ENCODE data around the gene ASPDH.
"Not testable (repeated sequence)": the region's sequence is repeated elsewhere in the genome, so short reads cannot be mapped to it uniquely, and the experiment has no call there.

ASPDH gene

DNA sequence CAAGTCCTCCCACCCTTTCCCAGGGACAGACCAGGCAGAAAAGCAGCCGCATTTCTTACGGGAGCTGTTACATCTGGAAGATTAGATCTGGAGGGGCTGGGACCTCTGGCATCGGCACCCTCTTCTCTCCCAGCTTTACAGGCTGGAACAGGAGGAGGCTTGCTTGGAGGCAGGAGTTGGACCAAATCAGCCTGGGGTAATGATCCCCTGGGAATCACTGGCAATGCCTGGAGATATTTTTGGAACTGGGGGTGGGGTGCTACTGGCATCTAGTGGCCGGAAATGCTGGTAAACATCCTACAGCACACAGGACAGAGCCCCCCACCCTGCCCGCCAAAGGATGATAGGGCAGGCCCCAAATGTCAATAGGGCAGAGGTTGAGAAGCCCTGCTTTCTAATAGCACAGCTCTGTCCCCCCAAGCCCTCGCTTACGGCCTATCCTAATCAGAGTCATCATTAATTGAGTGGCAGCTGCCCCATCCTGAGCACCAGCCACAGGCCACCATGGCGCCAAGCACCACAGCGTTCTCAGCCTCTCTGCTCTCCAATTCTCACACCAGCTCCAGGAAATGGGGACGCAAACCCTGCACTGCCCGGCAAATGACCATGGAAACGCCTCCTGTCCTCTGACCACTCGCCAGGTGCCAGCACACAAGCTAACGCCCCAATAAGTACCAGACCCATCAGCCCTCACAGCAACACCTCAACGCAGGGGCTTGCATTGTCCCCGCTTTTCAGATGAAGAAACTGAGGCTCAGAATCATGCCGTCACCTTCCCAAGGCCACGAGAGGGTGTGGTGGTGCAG is 33.9 kb upstream of the ASPDH start:
- peak in 1 of 2 experiments; percentile 14 for DNase-seq

DNA sequence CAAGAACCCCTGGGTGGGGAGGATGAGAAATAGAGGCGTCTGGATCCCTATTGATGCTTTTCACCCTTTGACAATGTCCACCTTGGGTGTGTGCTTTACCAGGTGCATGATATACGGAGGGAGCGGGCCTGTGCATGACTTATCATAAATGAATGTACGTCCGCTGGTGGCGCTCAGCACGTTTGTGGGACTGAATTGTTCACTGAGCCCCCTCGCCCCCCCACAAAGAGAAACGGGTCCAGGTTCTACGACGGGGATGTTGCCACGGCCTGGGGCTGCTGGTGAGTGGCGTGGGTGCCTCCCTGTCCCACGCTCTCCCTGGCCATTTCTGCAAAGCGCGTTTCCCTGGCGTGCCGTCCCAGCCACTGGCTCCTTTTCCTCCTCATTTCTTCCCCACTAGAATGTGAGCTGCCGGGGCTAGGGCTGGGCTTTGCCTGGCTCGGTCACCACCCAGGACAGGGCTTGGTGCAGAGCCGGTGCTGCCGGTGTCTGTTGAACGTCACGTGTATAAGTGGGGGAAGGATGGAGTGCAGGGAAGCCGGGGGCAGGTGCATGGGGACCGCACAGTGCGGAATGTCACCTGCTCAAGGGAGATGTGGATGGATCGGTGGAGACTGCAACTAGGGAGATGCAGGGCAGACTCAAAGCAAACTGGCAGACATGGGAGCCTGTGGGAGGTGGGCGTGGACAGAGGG is 33.0 kb upstream of the ASPDH start:
- no peak for DNase-seq

DNA sequence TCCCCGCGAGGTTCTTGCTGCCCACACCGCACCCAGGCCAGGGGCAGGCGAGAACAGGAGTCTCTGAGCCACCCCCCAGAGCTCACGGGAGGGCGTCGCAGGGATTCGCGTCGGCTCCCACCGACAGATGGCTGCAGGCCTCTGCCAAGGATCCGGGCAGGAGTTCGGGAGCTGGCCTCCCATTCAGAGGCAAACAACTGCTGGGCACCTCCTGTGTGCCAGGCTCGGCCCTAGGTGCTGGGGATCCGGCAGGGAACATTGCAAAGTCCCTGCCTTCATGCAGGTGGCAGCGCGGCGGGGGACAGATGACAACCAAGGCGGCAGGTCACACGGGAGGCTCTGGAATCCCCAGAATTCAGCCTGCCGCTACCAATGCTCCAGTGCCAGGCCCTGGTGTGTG is 29.2 kb upstream of the ASPDH start:
- DNase-seq, result no peak

DNA sequence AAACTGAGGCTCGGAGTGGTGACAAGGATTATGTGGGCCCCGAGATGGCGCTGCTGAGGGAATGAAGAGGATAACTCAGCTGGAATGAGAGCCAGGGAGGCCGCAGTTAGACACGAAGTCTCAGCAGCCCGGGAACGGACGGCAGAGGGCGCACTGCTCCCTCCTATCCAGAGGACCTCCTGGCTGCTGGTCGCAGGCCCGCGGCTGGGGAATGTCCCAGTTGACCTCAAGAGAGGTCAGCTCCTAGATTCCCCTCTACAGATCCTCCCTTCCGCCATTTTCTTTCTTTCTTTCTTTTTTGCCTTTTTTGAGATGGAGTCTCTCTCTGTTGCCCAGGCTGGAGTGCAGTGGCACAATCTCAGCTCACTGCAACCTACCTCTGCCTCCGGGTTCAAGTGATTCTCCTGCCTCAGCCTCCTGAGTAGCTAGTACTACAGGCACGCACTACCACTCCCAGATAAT is 24.1 kb upstream of the ASPDH start:
- DNase-seq, result peak in 1 of 2 experiments; percentile 38

DNA sequence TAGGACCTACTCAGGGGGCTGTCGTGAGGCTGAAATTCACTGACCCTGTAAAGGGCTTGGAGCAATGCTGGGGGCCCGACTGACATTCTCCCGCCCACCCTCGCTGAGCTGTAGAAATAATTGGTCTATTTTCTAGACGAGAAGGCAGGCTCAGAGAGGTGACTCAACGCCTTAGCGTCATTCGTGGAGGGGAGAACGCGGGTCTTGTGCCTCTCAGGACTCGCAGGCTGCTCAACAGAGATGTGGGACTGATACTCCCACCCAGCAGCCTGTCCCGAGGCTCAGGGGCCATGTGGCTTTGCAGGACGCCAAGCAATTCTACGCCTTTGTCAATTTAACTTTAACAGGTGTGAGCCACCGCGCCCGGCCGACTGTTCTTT is 23.6 kb upstream of the ASPDH start:
- no peak for DNase-seq

DNA sequence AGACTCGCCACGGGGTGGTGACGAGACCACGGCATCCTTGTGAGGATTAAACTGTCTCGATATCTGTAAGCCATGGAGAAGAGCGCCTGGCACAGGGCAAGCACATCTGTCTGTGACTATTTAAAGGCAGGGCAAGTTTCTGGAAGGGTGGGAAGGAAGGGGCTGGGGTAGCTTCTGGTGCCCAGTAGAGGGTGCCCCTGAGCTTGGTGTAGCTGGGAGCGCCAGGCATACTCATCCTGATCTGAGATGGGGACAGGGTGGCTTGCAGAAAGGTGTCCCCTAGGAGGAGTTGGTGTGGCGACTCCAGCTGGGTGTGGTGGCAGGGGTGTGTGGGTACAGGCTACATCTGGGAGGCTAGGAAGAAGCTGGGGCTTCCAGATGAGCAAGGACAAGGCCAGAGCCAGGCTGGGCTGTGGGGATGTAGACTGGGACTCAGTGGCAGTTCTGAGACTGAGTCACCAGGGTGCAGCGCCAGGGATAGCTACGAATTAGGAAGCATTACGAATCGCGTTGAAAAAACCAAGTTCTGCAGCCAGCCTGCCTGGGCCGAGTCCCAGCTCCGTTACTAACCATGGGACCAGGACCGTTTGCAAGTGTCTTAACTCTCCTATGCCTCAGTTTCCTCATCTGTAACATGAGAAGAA is 23.1 kb upstream of the ASPDH start:
- DNase-seq, result no peak

DNA sequence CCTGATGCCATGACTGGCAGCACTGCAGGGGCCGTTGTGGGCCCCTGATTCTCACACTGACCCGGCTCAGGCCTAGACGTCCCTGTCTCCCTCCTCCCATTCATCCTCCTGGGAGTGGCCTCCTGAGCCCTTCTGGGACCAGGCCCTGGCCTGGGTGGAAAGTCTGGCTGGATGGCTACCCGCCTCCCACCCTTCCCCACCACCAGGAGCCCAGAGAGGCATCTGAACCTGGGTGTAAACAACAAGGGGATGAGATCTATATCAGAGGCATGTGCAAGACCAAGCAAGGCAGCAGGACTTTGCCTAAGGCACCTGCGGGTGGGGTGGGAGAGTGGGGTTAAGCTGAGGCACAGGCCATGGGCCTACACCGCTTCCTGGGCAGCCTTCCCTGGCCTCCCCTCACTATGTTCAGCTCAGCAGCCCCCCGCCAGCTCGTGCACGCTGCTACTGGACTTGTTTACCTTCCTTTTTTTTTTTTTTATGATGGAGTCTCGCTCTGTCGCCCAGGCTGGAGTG is 22.0 kb upstream of the ASPDH start:
- DNase-seq, result no peak

DNA sequence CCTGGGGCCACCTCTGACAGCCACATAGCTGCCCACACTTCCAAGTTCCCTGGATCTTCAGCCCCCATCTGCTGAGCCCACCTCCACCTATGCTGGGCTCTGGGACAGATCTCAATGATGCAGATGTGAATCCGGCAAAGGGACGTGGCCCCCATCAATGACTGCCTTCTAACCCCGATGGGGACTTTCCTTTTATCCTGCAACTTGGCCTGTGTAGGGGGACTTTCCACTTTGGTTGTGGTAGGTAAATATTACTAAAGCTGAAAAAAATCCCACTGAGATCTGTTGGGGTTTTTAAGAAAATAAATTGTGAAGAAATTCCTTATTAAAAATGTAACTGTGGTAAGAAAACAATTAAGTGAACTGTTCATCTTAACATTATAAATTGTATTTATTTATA is 20.8 kb upstream of the ASPDH start:
- no peak for DNase-seq

DNA sequence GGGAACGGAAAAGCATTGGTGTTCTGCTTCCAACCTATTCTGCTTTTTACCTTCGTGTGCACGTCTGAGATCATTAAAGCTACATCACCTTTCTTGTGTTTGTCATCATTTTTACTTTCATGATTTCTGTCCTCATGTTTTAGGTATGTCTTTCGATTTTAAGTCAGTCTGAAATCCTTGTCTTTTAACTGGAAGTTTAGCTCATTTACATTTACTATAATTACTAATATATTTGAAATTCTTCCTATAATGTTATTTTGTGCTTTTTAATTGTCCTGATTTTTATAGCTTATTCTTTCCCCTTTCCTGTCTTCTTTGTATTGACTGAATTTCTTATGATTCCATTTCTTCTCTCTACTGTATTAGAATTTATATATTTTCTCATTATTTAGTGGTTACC is 19.2 kb upstream of the ASPDH start:
- DNase-seq, result no peak

DNA sequence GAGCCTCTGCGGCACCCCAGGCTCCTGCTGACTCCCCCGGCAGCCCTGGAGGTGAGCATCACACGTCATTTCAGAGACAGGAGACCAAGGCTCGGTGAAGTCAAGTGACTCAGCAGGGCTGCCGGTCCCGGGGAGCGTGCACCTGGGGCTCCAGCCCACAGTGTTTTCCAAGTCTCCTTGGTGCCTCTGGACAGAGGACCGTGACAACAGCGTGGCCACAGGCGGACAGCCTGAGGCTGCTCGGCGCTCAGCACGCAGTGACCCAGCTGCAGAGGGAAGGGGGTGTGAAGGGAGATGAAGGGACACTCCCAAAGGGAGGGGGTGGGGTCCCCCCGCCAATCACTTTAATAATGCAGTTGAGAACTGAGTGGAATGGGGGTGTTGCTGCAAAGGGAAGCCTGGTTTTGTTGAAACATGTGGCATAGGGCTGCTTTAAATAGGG is 17.5 kb upstream of the ASPDH start:
- DNase-seq, result no peak

DNA sequence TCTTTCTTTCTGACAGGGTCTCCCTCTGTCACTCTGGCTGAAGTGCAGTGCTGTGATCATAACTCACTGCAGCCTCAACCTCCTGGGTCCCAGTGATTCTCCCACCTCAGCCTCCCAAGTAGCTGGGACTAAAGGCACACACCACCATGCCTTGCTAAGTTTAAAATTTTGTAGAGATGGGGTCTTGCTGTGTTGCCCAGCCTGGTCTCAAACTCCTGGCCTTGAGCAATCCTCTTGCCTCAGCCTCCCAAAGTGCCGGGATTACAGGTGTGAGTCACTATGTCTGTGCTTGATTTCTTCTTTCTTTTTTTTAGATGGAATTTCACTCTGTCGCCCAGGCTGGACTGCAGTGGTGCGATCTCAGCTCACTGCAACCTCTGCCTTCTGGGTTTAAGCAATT is 14.3 kb upstream of the ASPDH start:
- DNase-seq, result not testable (repeated sequence)

DNA sequence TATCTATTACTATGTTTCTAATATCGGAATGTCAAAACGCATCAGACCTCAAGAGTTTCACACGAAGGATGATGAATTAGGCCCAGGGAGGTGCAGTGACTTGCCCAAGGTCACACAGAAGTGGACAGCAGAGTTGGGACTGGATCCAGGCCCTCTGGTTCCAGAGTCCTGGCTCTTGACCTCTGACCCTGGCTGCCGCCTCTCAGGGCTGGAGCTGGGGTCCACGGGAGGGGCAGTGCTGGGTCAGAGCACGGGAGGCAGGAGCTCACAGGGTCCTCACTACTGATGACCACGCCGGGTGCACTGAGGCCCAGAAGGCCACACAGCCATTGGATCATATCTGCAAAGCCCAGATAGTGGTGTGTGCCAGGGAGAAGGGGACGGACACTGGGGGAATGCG is 9.2 kb upstream of the ASPDH start:
- DNase-seq, result no peak

DNA sequence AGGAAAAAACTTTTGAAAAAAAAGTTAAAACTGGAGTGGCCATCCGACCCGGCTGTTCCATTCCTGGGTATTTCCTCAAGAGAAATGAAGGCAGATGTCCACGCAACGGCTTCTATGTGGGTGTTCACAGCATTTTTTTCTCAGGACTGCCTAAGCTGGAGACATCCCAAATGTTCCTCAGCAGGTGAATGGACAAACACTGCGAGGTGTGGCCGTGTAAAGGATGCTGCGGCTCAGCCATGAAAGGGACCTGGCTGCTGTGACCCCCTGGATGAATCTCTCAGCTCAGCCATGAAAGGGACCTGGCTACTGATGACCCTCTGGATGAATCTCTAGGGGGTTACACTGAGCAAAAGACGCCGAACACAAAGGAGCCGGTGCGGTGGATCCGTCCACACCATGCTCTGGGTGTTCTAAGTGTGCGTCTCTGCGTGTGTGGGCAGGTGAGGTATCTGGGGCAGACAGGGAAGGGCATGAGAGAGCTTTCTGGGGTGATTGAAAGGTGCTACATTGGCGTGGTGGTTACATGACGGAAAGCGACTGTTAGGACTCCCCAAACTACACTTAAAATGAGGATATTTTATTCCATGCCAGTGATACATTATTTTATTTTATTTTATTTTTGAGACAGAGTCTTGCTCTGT is 7.2 kb upstream of the ASPDH start:
- DNase-seq, result no peak

DNA sequence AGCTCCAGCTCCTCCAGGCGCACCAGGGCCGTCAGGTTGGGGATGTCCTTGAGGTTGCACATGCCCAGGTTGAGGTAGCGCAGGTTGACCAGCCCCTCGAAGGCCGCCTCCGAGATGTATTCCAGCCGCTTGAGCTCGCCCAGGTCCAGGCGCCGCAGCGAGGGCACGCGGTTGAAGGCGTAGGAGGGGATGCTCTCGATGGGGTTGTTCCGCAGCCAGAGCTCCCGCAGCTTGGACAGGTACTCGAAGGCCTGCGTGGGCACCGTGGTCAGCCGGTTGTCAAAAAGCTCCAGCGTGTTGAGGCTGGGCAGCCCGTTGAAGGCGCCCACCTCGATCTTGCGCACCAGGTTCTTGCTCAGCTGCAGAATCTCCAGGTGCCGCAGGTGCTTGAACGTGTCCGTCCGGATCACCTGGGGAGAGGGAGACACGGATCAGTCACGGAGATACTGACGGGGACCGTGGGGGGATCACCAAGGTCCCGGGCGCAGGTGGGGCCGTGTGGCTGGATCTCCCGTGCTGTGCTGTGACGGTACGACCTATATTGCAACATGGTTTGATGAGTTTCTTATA is 5.4 kb upstream of the ASPDH start:
- no peak for DNase-seq

DNA sequence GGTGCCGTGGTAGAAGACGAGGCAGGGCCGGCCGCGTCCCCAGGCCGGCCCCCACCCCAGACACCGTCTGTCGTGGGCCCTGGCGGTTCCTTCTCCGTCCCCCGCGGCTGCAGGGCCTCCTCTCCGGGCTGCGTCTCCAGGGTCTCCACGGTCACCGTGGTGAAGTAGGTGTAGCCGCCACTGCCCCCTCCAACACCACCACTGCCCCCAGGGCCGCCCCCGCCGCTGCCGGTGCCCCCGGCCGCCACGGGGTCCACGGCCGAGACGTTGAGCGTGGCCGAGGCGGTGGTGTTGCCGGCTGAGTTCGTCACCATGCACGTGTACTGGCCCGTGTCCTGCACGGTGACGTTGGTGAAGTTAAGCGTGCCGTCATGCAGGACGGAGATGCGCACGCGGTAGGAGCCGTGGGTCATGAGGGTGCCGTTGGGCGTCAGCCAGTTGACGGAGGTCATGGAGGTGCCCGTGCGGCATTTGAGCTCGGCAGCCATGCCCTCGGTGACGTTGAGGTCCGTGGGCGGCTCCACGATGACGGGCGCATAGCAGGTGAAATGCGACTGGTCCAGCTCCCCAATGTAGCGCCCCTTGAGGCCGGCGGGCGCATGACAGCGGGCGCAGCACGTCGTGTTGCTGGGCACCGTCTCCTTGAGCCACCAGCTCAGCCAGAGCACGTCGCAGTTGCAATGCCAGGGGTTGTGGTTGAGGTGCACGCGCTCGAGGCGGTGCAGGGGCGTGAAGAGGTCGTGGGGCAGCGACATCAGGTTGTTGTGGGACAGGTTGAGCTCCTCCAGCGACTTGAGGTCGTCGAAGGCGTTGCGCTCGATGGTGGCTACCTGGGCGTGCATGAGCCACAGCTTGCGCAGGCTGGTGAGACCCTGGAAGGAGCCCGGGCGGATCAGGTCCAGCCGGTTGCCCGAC is 4.6 kb upstream of the ASPDH start:
- DNase-seq, result no peak

DNA sequence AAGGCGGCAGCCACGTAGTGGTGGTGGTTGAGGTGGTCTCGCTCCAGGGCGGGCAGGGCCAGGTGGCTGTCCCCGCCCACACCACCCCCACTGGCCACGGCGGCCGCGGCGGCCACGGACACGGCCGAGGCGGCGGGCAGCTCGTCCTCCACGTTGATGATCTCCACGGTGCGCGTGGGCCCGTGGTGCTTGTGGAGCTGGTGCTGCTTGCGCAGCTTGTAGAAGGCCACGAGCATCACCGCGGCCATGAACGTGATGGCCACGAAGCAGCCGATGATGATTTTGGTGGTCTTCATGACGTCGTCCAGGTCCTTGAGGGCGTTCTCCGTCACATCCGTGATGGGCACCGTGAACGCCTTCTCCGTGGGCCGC is 4.0 kb upstream of the ASPDH start:
- no peak for DNase-seq

DNA sequence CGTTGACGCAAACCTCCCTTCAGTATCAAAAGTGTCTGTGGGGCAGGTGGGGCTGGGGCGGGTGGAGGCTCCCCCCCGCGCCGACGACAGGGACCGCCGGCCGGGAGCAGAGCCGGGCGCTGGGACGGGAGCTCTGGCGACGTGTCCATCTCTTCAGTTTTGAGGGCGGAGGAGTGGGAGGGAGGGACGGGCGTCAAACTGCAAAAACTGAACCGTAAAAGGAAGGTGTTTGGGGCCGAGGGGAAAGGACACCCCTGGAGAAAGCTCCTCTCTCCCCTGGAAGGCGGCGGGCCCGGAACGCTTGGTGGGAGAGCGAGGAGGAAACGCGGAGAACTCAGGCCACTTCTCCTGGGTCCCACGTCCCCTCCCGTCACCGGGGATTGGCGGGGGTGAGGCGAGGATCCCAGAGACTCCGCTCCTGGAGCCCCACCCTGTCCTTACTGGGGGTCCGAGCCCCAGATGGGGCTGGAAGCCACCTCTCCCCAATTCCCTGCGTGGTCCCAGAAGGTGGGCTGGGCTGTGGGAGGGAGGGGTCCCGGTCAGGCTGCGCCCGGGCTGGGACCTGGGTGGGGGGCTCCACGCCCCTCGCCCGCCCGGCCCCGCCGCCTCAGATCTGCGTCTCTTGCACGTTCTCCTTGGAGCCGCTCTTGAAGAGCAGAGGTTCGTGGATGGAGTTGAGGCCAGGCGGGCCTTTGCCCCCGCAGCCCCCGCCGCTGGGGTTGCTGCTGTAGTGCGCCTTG is 3.4 kb upstream of the ASPDH start:
- DNase-seq, result no peak

DNA sequence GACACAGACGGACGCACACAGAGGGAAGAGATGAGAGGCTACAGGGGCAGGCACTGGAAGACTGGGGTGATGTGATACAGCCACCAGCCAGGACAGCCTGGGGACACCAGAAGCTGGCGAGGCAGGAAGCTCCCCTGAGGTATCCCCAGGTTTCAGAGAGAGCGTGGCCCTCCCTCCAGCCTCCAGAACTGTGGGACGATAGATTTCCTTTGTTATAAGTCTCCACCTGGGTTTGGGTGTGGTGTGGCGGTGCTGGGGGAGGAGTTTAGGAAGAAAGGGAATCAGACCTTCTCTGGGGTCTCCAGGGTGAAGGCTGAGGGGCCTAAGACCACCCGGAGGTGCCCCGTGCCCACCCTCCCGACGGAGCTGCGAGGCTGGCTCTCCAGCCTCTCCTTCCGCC is 2.7 kb upstream of the ASPDH start:
- no peak for DNase-seq

DNA sequence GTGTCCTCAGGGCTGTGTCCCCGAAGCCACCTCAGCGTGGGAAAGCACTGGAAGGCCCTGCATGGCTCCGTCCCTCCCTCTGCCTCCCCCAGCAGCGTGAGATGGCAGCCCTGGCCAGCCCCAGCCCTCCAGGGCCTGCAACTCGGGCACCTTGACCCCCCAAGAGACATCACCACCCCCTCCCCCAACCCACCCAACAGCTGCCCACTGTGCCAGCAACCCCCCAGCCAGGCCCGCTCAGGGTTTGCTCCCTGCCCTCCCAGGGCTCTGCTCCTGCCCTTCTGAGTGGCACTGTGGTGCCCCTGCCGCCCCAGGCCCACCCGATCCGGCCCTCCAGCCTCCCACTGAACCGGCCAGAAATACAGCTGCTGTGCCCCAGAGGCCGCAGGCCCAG is 1.5 kb upstream of the ASPDH start:
- DNase-seq, result no peak

DNA sequence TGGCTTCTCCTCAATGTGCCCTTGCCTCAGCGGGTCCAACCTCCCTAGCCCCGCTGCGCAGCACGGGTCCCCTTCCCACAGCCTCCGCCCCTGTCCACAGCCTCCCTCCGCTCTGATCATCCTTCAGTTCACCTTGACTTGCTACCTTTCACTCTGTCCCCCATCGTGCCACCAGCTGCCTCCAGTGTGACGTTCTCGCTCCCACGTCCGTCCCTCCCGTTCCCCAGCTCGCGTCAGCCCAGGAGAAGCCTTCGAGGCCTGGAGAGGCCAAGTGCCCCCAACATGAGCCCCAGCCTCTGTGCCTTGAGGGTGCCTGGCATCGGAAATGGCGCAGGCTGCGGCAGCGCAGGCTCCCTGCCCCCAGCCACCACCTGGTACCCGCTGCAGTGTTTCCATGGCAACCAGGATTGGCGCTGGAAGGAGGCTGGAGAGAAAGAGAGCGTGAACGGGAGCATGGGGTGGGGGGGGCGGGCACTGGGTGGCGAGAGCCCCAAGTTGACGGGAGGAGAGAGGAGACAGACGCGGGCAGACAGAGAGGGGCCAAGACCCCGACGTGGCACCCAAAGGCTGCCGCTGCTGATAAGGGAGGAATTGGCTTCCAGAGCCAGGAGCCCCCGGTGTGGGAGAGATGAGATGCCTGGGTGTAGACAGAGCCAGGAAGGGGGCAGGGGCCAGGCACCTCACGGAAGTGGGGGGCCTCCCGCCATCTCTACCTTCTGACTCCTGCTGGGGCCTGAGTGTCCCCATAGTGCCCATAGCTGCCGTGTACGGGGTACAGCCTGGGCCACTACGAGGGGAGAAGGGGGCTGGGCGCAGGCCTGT is 844 bp upstream of the ASPDH start:
- DNase-seq, result peak in 1 of 2 experiments; percentile 82

Data from cerebellar nuclear complex (tissue), 1 donor.